ENCODE results near the gene MYOZ1.

Gene MYOZ1

DNA sequence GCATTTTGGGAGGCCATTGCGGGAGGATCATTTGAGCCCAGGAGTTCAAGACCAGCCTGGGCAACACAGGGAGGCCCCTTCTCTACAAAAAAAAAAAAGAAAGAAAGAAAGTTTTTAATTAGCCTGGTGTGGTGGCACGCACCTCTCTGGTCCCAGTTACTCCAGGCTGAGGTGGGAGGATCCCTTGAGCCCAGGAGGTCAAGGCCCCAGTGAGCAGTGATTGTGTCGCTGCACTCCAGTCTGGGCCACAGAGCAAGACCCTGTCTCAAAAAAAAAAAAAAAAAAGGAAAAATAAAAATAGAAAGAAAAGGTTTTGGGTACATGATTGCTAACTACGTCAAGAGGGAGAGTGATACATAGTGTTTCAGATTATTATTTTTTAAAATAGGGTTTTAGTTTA, 48.2 kb downstream of the MYOZ1 start:
- DNase-seq: no peak

DNA sequence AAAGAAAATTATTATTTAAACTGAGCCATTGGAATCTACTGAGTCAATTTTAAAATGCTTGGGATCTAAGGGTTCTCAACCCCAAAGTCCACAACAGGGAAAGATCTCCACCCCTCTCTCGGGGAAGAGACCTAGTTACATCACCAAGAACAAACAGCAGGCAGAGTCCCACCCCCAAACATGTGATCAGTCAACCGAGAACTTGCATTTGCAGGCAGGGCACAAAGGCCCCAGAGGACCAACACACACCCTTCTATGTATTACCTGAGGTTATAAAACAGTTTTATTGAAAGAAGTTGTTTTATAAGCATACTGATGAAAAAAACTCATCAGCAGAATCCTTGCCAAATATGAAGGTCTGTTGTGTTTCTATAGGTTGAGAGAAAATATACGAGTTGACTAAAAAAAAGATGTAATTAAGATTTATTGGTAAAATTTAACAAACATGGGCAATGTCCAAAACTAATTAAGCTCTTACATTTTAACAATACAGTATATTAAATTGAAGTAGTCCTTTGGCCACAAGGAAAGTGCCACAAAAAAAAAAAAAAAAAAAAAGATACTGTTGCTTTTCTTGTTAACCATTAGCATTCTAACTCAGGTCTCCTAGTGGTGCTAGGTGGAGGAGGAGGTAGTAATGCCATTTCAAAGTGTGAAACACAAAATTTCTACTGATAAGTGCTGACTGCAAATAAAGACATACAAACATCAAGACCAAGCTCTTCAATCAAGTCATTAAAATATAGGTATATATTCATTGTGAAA, 49.2 kb downstream of the MYOZ1 start:
- DNase-seq: peak; percentile 55 to 65

DNA sequence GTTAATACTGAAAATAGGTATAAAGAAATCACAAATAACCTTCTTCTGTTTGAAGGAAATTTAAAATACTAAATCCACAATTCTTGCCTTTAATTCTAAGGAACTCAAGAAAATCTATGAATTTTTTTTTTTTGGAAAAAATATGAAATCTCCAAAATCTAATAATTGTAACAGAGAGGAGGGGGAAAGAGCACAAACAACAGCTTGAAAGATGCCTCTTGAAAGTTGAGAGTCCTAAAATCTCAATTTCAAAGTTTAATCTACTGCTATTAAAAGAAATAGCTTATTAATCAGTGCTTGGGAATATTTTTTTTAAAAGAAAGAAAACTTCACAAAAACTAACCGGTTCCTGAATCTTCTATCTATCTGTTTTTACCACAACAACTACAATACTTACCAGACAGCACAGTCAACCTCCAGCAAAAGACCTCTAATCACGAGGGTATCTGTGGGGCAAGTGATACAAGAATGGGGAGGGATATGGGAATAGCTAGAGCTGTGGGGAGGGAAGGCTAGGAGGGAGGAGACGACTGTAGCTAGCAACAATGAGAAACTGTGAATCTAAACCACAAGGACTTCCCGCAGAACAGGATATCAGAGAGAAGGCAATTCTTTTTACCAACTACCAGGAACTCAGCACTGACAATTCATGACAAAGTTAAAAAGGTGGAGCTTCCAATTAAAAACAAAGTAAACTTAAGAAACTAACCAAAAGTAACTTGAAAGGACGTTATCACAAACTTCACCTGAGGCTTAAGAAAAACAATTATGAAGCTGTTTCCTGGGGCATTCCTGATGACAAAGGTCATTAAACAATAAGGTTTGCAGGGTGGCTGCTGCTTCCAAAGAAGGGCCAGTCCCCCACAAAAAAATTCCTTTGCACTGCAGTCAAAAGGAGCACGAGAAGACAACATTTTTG, 50.1 kb downstream of the MYOZ1 start, which contains the start of gene USP54:
Gene USP54, minus strand, starts transcription at position 462 of the 919 bp plus-strand sequence. CDS start 15,684 bp downstream, outside the sequence.
- DNase-seq: peak; percentile 25 to 47

DNA sequence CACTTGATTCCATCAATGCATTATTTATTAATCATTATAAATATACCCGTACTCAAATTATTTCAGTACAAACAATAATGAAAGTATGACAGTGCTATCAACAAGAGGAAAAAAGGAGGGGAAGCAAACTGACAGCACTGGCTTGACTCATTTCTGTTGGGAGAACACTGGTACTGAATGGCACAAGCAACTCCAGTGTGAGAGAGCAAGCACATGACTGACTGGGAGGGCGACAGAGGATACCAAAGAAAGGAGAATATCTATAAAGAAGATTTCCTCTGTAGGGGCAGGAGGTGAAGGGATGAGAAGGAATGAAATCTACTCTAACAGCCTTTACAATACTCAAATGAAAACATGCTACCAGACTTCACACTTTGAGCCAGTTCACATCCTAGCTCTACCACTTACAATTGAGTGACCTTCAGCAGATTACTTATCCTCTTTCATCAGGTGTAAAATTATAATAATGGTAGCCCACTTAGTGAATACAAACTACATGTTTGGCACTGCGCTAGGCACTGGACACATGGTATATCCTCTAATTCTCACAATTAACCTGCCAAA, 51.6 kb downstream of the MYOZ1 start:
- DNase-seq: peak; percentile 37 to 41

DNA sequence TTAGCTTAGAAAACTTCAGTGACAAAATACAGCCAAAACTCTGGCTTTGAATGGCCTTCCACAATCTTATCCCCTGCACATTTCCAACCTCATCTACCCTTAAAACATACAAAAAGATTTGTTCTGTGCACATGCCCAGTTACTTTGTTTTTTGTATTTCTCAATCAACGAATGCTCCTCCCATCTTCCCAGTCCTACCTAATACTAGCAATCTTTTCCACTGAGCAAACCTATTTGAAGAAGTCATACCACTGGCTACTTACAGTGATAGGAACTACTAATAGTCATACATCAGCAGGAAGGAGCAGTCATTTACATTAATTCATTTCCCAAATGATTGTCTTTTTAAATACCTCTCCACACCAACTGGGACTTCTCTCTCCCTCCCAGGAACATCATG, 52.6 kb downstream of the MYOZ1 start:
- DNase-seq: no peak

DNA sequence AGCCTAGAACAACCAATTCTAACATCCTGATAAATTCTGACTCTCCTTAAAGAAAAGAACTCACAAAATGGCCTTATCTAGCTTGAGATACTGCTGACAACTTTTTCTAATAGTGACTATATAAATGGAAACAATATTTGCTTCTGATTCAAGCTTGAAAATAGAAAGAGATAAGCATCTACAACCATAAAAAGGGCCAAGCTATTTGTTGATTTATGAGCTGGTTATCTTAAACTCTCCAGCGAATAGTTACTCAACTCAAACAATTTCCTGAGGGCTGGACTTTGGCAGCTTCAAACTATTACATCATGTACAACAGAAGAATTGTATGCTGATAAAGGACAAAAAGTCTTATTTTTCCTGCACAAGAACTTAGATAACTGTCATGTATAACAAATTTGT, 54.7 kb downstream of the MYOZ1 start:
- DNase-seq: no peak

DNA sequence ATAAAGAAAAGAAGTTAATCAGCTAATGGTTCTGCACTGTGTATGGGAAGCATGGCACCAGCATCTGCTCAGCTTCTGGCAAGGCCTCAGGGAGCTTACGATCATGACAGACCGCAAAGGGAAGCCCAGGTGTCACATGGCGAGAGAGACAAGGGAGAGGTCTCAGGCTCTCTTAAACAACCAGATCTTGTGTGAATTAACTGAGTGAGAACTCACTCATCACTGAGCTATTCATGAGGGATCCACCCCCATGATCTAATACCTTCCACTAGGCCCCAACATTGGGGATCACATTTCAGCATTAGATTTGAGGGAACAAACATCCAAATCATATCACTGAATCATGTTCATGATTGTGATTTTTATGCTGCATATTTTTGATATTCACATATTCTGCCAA, 55.9 kb downstream of the MYOZ1 start:
- no peak for DNase-seq

DNA sequence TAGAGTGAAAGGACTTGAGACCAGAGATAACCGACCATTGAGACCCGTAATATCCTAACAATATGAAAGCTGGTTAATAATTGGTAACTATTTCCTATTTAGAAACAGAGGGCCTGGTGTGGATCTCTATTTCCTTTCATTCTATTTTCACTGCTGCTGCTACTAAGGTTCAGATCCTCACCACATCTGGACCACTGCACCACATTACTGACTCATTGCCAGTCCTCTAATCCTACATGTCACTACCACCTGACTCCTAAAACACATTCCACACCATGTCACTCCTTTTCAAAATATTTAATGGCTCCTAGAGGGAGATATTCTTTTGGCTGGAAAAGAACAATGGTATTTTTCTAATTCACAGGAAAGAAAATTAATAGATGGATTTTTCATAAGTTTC, 56.5 kb downstream of the MYOZ1 start:
- DNase-seq: no peak

DNA sequence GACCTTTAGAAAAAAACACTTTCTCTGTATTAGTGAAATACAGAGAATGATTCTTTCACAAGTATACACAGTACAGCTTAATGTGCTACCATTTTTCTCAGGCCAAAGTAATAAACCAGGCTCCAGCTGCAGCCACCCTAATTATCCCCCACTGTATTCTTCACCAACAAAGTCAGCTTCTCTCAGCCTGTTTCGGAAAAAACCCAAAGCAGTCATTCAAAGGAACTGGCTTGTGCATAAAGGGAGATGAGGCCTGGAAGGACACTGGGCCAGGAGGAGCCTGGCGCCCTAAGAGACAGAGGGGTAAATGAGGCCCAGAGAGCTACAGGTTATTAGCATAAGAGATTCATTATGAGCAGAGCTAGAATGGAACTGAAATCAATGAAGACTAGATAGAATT, 59.4 kb downstream of the MYOZ1 start:
- no peak for DNase-seq

Data from inflammatory macrophage (primary cell).